ENCODE data around the gene SGSM1.

- TF ChIP-seq CTCF (IDR thresholded peaks at IDR 0.05) = no peak
- no peak for TF ChIP-seq ESRRA (CRISPR knock-in tag; IDR thresholded peaks at IDR 0.05; ENCODE audit: borderline replicate concordance)
- no peak for TF ChIP-seq TEAD1 (CRISPR knock-in tag; IDR thresholded peaks at IDR 0.05)
- TF ChIP-seq E2F5 (CRISPR knock-in tag; IDR thresholded peaks at IDR 0.05) = no peak
- no peak for TF ChIP-seq STAT6 (CRISPR knock-in tag; conservative IDR thresholded peaks at IDR 0.05; ENCODE audit: low read depth)
- TF ChIP-seq IRF1 (CRISPR knock-in tag; IDR thresholded peaks at IDR 0.05) = no peak
- TF ChIP-seq RELA (CRISPR knock-in tag; IDR thresholded peaks at IDR 0.05; ENCODE audit: borderline replicate concordance) = no peak
- no peak for TF ChIP-seq HMGXB4 (CRISPR knock-in tag; IDR thresholded peaks at IDR 0.05)
- TF ChIP-seq, protein P1, sequence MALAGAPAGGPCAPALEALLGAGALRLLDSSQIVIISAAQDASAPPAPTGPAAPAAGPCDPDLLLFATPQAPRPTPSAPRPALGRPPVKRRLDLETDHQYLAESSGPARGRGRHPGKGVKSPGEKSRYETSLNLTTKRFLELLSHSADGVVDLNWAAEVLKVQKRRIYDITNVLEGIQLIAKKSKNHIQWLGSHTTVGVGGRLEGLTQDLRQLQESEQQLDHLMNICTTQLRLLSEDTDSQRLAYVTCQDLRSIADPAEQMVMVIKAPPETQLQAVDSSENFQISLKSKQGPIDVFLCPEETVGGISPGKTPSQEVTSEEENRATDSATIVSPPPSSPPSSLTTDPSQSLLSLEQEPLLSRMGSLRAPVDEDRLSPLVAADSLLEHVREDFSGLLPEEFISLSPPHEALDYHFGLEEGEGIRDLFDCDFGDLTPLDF (CRISPR knock-in tag; IDR thresholded peaks at IDR 0.05) = no peak
Observed at GRCh38 chr22:24776525-24776924, 29.5 kb upstream of the SGSM1 start.
